Measurements from ENCODE around the gene ZDHHC7. TPM values are rescaled to one million over a fixed set of nuclear protein-coding genes. Genes with fewer than 3 reads are reported as not detected.

Gene ZDHHC7
- total RNA-seq, 1 donor from 2014 or later, result 59.2 TPM

GRCh38 chr16:85026703-85027102 lies 15.4 kb upstream of the ZDHHC7 start:
- peaks cover 19% of the 10 kb centered on the region for H3K4me1 ChIP-seq (ENCODE audit: insufficient read depth, low read length)
- H3K9ac ChIP-seq (ENCODE audit: low read length), result peak overlapping the region; percentile 90
- H4K20me1 ChIP-seq (ENCODE audit: insufficient read depth, low read length), result peaks cover 17% of the 10 kb centered on the region
- no peak for DNase-seq (ENCODE audit: low read depth)
- H3K36me3 ChIP-seq (ENCODE audit: insufficient read depth, low read length), result no peaks in the 10 kb centered on the region
- Mint-ChIP-seq H3K4me1 (ENCODE audit: low read depth, unreplicated experiment) (peaks cover 17% of the 10 kb centered on the region), H3K4me3 (ENCODE audit: unreplicated experiment) (peak overlapping the region; percentile 88), H3K27ac (ENCODE audit: unreplicated experiment) (no peak overlapping the region), H3K9me3 (ENCODE audit: unreplicated experiment) (no peaks in the 10 kb centered on the region), H3K36me3 (ENCODE audit: low read depth, unreplicated experiment) (peaks cover 2% of the 10 kb centered on the region), H3K27me3 (ENCODE audit: low read depth, unreplicated experiment) (peaks cover 4% of the 10 kb centered on the region)
- peak overlapping the region; percentile 97 for H3K4me2 ChIP-seq (ENCODE audit: low read length)
- peak overlapping the region; percentile 84 for H3K4me3 ChIP-seq (ENCODE audit: insufficient read depth, low read depth, low read length)
- no peaks in the 10 kb centered on the region for H3K9me3 ChIP-seq (ENCODE audit: insufficient read depth, low read depth, low read length)
- no peaks in the 10 kb centered on the region for H3K27me3 ChIP-seq (ENCODE audit: insufficient read depth, low read length)
- H3K27ac ChIP-seq (ENCODE audit: low read depth, low read length), result no peak overlapping the region
- TF ChIP-seq EZH2 (IDR thresholded peaks at IDR 0.05; ENCODE audit: insufficient read depth, low read length) (no peak), CTCF (IDR thresholded peaks at IDR 0.05; ENCODE audit: insufficient read depth, low read depth, low read length) (no peak)
- FAIRE-seq, result no peak
- H2AFZ ChIP-seq (ENCODE audit: low read depth, low read length), result no peak overlapping the region
- peaks cover 5% of the 10 kb centered on the region for H3K79me2 ChIP-seq (ENCODE audit: insufficient read depth, low read length)

- Mint-ChIP-seq H3K36me3 (ENCODE audit: low read depth, unreplicated experiment) (peaks cover 2% of the 10 kb centered on the region), H3K27me3 (ENCODE audit: low read depth, unreplicated experiment) (no peaks in the 10 kb centered on the region), H3K4me3 (ENCODE audit: unreplicated experiment) (peak overlapping the region; percentile 88), H3K4me1 (ENCODE audit: low read depth, unreplicated experiment) (peaks cover 17% of the 10 kb centered on the region), H3K9me3 (ENCODE audit: unreplicated experiment) (no peaks in the 10 kb centered on the region), H3K27ac (ENCODE audit: unreplicated experiment) (no peak overlapping the region)
- Histone ChIP-seq H3K36me3 (ENCODE audit: insufficient read depth, low read length) (no peaks in the 10 kb centered on the region), H3K27ac (ENCODE audit: low read depth, low read length) (no peak overlapping the region), H3K9me3 (ENCODE audit: insufficient read depth, low read depth, low read length) (no peaks in the 10 kb centered on the region), H3K4me1 (ENCODE audit: insufficient read depth, low read length) (peaks cover 19% of the 10 kb centered on the region), H3K4me2 (ENCODE audit: low read length) (no peak overlapping the region), H3K27me3 (ENCODE audit: insufficient read depth, low read length) (no peaks in the 10 kb centered on the region), H4K20me1 (ENCODE audit: insufficient read depth, low read length) (peaks cover 17% of the 10 kb centered on the region), H2AFZ (ENCODE audit: low read depth, low read length) (no peak overlapping the region), H3K79me2 (ENCODE audit: insufficient read depth, low read length) (peaks cover 5% of the 10 kb centered on the region), H3K4me3 (ENCODE audit: insufficient read depth, low read depth, low read length) (no peak overlapping the region), H3K9ac (ENCODE audit: low read length) (no peak overlapping the region)
- DNase-seq (ENCODE audit: low read depth), result no peak
- FAIRE-seq, result no peak
- no peak for TF ChIP-seq EZH2 (IDR thresholded peaks at IDR 0.05; ENCODE audit: insufficient read depth, low read length)
- TF ChIP-seq CTCF (IDR thresholded peaks at IDR 0.05; ENCODE audit: insufficient read depth, low read depth, low read length), result no peak
Measured at GRCh38 chr16:85025781-85026653, 14.7 kb upstream of the ZDHHC7 start.

Measured in astrocyte (in vitro differentiated cells and primary cell).